HuH-7.5 (cell line): ENCODE measurements around the gene CCDC6.
"Not testable (repeated sequence)": the region's sequence is repeated elsewhere in the genome, so short reads cannot be mapped to it uniquely, and the experiment has no call there.

ENCODE experiments used
- DNase-seq: peaks from one replicate; pipeline ENCODE4 v3.0.0; 2011; ENCODE audit warnings: low spot score

The CCDC6 gene

GRCh38 chr10:59754951-59755350 is 151.4 kb downstream of the CCDC6 start:
- DNase-seq, result no peak

DNA sequence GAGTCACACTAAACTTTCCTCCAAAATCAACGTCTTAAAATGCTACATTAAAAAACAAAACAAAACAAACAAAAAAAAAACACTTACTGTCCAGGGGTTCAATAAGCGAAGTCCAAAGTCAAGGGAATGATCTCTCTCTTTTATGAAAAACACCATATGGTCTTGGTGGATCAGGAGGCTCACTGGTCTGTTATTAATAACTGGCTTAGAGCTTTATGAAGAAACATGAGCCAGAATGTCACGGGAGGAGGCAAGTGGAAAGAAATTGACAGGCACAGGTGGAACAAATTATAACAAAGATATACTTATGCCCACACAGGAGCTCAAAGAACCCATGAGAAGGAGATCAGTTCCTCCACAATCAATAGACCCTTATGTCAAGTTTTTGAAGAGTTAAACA is 153.1 kb downstream of the CCDC6 start, which contains the start of gene MRLN:
Gene MRLN (minus strand): TSS at position 189 of the 400 bp plus-strand sequence.
- DNase-seq, result no peak

- no peak for DNase-seq
Measured at GRCh38 chr10:59752278-59752940, 153.9 kb downstream of the CCDC6 start.

DNA sequence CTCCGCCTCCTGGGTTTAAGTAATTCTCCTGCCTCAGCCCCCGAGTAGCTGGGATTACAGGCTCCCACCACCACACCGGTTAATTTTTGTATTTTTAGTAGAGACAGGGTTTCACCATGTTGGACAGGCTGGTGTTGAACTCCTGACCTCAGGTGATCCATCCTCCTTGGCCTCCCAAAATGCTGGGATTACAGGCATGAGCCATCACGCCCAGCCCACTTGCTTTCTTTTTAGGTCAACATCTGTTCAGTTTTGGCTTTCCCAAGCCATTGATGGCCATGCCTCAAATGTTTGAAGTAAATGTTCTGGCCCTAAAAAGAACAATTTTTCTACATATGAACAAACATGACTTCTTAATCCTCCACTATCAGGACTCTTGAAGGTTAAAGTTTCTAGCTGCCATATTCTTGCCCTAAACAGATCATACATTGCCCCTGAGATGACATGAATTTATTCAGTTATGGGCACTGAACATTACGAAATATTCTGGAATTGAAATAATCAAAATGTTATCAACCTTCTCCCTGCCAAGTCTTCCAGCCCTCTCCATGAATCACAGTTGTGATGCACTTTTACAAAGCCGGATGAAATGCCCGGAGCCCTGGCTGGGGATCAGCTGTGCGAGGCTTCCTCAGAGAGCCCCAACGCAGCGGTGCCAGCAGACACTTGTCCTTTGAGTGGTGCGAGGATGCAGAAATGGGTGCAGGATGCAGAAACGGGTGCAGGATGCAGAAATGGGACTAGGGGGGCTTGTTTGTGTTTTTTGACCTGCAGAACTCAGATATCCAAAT is 156.0 kb downstream of the CCDC6 start:
- DNase-seq, result no peak

DNA sequence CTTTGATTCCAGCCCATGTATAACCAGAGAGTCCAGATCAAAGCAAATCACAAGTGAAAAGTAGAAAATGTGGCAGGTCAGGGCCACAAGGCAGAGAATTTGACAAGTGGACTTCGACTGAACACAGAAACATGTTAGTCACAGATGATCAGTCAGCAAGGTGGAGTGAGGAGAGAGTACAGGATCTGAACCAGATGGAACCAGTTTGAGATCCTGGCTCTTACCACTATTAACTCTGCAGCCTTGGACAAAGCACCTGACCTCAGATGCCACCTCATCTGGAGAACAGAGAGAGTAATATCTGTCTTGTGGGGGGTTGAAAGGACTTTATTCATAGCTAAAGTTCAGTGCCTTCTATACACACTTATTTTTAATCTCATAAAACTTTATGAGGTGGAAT is 157.5 kb downstream of the CCDC6 start:
- DNase-seq, result no peak

- DNase-seq, result no peak
Measured at GRCh38 chr10:59745163-59745650, 161.1 kb downstream of the CCDC6 start.

DNA sequence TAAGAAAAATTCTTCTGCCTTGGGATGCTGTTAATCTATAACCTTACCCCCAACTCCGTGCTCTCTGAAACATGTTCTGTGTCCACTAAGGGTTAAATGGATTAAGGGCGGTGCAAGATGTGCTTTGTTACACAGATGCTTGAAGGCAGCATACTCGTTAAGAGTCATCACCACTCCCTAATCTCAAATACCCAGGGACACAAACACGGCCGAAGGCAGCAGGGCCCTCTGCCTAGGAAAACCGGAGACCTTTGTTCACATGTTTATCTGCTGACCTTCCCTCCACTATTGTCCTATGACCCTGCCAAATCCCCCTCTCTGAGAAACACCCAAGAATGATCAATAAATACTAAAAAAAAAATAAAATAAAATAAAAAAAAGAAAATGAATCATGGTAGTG is 161.6 kb downstream of the CCDC6 start:
- DNase-seq, result not testable (repeated sequence)

DNA sequence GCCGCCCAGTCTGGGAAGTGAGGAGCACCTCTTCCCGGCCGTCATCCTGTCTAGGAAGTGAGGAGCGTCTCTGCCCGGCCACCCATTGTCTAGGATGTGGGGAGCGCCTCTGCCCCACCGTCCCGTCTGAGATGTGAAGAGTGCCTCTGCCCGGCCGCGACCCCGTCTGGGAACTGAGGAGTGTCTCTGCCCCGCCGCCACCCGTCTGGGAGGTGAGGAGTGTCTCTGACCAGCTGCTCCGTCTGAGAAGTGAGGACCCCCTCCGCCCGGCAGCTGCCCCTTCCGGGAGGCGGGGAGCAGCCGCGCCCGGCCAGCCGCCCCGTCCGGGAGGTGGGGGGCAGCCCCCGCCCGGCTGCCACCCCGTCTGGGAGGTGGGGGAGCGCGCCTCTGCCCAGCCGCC is 162.2 kb downstream of the CCDC6 start:
- DNase-seq, result not testable (repeated sequence)

DNA sequence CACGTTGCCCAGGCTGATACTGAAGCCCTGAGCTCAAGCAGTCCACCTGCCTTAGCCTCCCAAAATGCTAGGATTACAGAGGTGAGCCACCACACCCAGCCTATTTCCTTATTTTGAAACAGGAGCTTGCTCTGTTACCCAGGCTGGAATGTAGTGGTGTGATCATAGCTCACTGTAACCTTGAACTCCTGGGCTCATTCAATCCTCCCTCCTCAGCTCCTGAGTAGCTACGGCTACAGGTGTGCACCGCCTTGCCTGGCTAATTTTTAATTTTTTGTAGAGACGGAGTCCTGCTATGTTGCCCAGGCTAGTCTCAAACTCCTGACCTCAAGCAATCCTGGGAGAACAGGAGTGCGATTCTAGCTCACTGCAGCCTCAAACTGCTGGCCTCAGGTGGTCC is 164.8 kb downstream of the CCDC6 start:
- no peak for DNase-seq

DNA sequence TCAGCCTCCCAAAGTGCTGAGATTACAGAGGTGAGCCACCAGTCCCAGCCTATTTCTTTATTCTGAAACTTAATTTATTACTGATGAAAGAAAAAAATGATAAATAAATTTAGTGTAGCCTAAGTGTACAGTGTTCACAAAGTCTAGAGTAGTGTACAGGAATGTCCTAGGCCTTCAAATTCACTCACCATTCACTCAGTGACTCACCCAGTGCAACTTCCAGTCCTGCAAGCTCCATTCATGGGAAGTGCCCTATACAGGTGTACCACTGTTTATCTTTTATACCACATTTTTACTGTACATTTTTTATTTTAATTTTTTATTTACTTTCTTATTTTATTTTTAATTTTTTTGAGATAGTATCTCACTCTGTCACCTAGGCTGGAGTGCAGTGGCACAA is 165.3 kb downstream of the CCDC6 start:
- no peak for DNase-seq
